K562 (cell line): ENCODE measurements around the gene HS2ST1. TPM values are rescaled to one million over a fixed set of nuclear protein-coding genes. Genes with fewer than 3 reads are reported as not detected.
A peak's percentile ranks its signal among the peaks of the same experiment; 100 is the strongest.

Experiments
- ASH1L ChIP-seq: fragments of 450-650 bp; IDR thresholded peaks from 2 replicates; pipeline ENCODE4 v1.6.1; 2018; ENCODE audit warnings: borderline replicate concordance, mild to moderate bottlenecking, low read depth; ENCODE audit not compliant: partially characterized antibody
- COPS2 ChIP-seq: fragments of 450-650 bp; conservative IDR thresholded peaks from 2 replicates; pipeline ENCODE4 v1.6.1; 2016; ENCODE audit warnings: mild to moderate bottlenecking, moderate library complexity
- GABPB2 ChIP-seq: fragments of 250-450 bp; sonication (Bioruptor Pico); conservative IDR thresholded peaks from 2 replicates; pipeline ENCODE4 v1.5.1; 2021; ENCODE audit warnings: mild to moderate bottlenecking
- HDAC8 ChIP-seq: fragments of 450-650 bp; IDR thresholded peaks from 2 replicates; pipeline ENCODE4 v1.6.1; 2016; ENCODE audit warnings: mild to moderate bottlenecking, missing genetic modification characterization, moderate library complexity, missing compliant biosample characterization
- HEY1 ChIP-seq: fragments of 250-450 bp; sonication (Bioruptor Pico); IDR thresholded peaks from 2 replicates; pipeline ENCODE4 v1.5.0; 2020; ENCODE audit warnings: mild to moderate bottlenecking, moderate library complexity, borderline replicate concordance
- MAFG ChIP-seq: fragments of 450-650 bp; conservative IDR thresholded peaks from 2 replicates; pipeline ENCODE4 v1.6.1; 2016; ENCODE audit warnings: missing genetic modification characterization, missing compliant biosample characterization
- MXI1 ChIP-seq: IDR thresholded peaks from 2 replicates; pipeline ENCODE4 v1.6.1; 2011; ENCODE audit warnings: low read depth, mild to moderate bottlenecking, improper control_type of control experiment, low read length
- NR4A1 ChIP-seq, 2 experiments: fragments of 250-450 bp in 1 of 2; fragments of 450-650 bp in 1 of 2; sonication (Bioruptor Pico) in 1 of 2; IDR thresholded peaks; 2 replicates each; pipeline versions ENCODE4 v1.4.0 to v1.6.1; 2016 to 2020; ENCODE audit warnings: mild to moderate bottlenecking in 2 of 2, missing compliant biosample characterization in 1 of 2, missing genetic modification characterization in 1 of 2, moderate library complexity in 1 of 2
- PCBP1 ChIP-seq: fragments of 200-400 bp; formaldehyde crosslinking; IDR thresholded peaks from 2 replicates; pipeline ENCODE4 v1.6.1; 2018; ENCODE audit warnings: mild to moderate bottlenecking, low read depth, low read length; ENCODE audit not compliant: poor library complexity, severe bottlenecking
- POLR2H ChIP-seq: IDR thresholded peaks from 2 replicates; pipeline ENCODE4 v1.6.1; 2016; ENCODE audit warnings: missing genetic modification characterization, low read depth, mild to moderate bottlenecking, control low read depth, missing compliant biosample characterization, moderate library complexity
- SP2 ChIP-seq: IDR thresholded peaks from 2 replicates; pipeline ENCODE4 v1.6.1; 2011; ENCODE audit warnings: mild to moderate bottlenecking, low read depth, low read length, moderate library complexity; ENCODE audit not compliant: poor library complexity, severe bottlenecking; ENCODE audit errors: extremely low read depth
- TCF7L2 ChIP-seq: fragments of 150-350 bp; IDR thresholded peaks from 2 replicates; pipeline ENCODE4 v1.6.1; 2016; ENCODE audit warnings: low read depth, mild to moderate bottlenecking, low read length, moderate library complexity
- ZBTB1 ChIP-seq: sonication (generic); formaldehyde crosslinking; IDR thresholded peaks from 2 replicates; pipeline ENCODE4 v1.8.1; 2023; ENCODE audit warnings: missing genetic modification reagents, low read depth, mild to moderate bottlenecking, borderline replicate concordance
- ZNF239 ChIP-seq: fragments of 250-450 bp; sonication (Bioruptor Pico); IDR thresholded peaks from 2 replicates; pipeline ENCODE4 v1.4.0; 2020; ENCODE audit warnings: mild to moderate bottlenecking
- ZNF764 ChIP-seq: fragments of 250-450 bp; sonication (Bioruptor Pico); IDR thresholded peaks from 2 replicates; pipeline ENCODE4 v1.4.0; 2020; ENCODE audit warnings: low read depth, mild to moderate bottlenecking, moderate library complexity
- ZSCAN32 ChIP-seq: fragments of 450-650 bp; formaldehyde crosslinking; IDR thresholded peaks from 2 replicates; pipeline ENCODE4 v1.4.0; 2020; ENCODE audit warnings: mild to moderate bottlenecking, moderate library complexity
- polyA plus RNA-seq, 8 experiments: library from polyadenylated mRNA; depleted of rRNA in 4 of 8; stranded (reverse) in 5 of 8; unstranded in 3 of 8; fragments of >200 nt; fragmentation: Nextera tagmentation in 2 of 8; fragmentation: Illumina TruSeq in 1 of 8; extraction: Ambion mirVana in 2 of 8; extraction: Trizol in 1 of 8; gene quantifications; 2 replicates each; pipeline versions ENCODE4 v1.2.1 to v1.2.3, GENCODE V29; 2011 to 2014; ENCODE audit warnings: inconsistent platforms in 1 of 8, missing spikeins in 1 of 8
- total RNA-seq, 7 experiments: library from RNA; depleted of rRNA in 6 of 7; stranded (reverse); fragments of >200 nt in 6 of 7; fragmentation: Illumina TruSeq in 2 of 7; extraction: Trizol in 2 of 7; gene quantifications; 2 replicates each; pipeline versions ENCODE4 v1.2.1 to v1.2.3, GENCODE V29; 2011 to 2021; ENCODE audit warnings: low replicate concordance in 1 of 7
- TF ChIP-seq, protein P1 (sequence below), 2 experiments: fragments of 450-650 bp in 1 of 2; sonication (generic) in 1 of 2; formaldehyde crosslinking; conservative IDR thresholded peaks; 2 replicates each; pipeline versions ENCODE4 v1.4.0 to v1.8.1; 2020 to 2022; ENCODE audit warnings: mild to moderate bottlenecking in 1 of 2, missing genetic modification reagents in 1 of 2
- TF ChIP-seq, protein P2 (sequence below): sonication (generic); formaldehyde crosslinking; IDR thresholded peaks from 2 replicates; pipeline ENCODE4 v1.8.0; 2022; ENCODE audit warnings: mild to moderate bottlenecking, missing genetic modification reagents
- TF ChIP-seq, protein P3 (sequence below): fragments of 250-450 bp; sonication (Bioruptor Pico); IDR thresholded peaks from 2 replicates; pipeline ENCODE4 v1.4.0; 2020; ENCODE audit warnings: mild to moderate bottlenecking, moderate library complexity
- TF ChIP-seq, protein P4 (sequence below): IDR thresholded peaks from 3 replicates; pipeline ENCODE4 v1.6.1; 2011; ENCODE audit warnings: borderline replicate concordance, mild to moderate bottlenecking; ENCODE audit not compliant: insufficient read length, insufficient read depth
- TF ChIP-seq, protein P5 (sequence below): sonication (generic); formaldehyde crosslinking; IDR thresholded peaks from 2 replicates; pipeline ENCODE4 v1.8.1; 2023; ENCODE audit warnings: mild to moderate bottlenecking, missing genetic modification reagents

HS2ST1 gene
- total and polyA plus RNA-seq, 9 of the 15 experiments (the other 6 are each of a cell fraction or from before 2014, with no cell fraction given) = 7.7 to 43.3 (median 25.8) TPM

DNA sequence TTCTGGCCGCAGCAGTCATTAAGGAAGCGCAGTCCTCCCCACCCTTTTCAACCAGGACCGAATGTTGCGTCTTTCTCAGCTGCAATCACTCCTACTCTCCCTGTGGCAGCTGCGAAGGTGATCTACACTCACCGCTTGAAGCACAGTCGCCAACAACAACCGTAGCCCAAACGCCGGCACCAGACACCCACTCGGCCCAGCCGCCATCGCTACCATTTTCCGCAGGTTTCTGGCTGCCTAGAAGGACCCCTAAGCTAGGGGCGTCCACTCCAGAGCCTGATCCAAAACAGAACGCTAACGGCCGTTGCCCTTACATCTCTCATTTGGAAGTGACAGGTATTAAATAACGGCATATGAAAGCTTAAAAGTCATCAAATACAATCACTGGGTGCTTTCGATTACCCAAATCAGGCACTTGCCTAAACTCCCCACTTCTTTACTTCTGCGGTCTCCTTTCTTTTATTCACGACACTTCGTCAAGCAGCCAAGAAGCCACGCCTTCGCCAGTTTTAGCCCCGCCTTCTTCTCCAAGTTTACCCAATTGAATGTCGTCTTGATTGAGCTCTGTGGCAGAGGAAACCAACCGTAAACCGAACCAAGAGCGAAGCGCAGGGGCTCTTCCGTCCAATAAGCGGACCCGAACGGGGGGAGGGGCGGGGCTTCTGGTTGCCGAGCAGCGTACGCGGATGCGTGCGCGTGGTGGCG lies 387 bp upstream of the HS2ST1 start, which contains the start of gene SELENOF (continued):
- TF ChIP-seq ZBTB1 (CRISPR knock-in tag) (no peak), HEY1 (CRISPR knock-in tag) (no peak), SP2 (peak; percentile 54), PCBP1 (no peak), ZNF239 (CRISPR knock-in tag) (no peak), MXI1 (0 out of 2 replicates have a peak, but pooled peaks have one; percentile 24), ZSCAN32 (CRISPR knock-in tag) (no peak), GABPB2 (CRISPR knock-in tag) (no peak), ASH1L (no peak), NR4A1 (CRISPR knock-in tag; IDR thresholded peaks at IDR 0.05) (no peak), NR4A1 (tag; IDR thresholded peaks at IDR 0.05) (no peak), COPS2 (no peak), MAFG (tag) (no peak; the same call in 1 of the 2 replicates), TCF7L2 (no peak), HDAC8 (tag) (no peak), ZNF764 (no peak), POLR2H (tag) (peak; percentile 90)
- TF ChIP-seq, protein P1, sequence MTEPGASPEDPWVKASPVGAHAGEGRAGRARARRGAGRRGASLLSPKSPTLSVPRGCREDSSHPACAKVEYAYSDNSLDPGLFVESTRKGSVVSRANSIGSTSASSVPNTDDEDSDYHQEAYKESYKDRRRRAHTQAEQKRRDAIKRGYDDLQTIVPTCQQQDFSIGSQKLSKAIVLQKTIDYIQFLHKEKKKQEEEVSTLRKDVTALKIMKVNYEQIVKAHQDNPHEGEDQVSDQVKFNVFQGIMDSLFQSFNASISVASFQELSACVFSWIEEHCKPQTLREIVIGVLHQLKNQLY (CRISPR knock-in tag; conservative IDR thresholded peaks at IDR 0.05) = no peak
- TF ChIP-seq, protein P2, sequence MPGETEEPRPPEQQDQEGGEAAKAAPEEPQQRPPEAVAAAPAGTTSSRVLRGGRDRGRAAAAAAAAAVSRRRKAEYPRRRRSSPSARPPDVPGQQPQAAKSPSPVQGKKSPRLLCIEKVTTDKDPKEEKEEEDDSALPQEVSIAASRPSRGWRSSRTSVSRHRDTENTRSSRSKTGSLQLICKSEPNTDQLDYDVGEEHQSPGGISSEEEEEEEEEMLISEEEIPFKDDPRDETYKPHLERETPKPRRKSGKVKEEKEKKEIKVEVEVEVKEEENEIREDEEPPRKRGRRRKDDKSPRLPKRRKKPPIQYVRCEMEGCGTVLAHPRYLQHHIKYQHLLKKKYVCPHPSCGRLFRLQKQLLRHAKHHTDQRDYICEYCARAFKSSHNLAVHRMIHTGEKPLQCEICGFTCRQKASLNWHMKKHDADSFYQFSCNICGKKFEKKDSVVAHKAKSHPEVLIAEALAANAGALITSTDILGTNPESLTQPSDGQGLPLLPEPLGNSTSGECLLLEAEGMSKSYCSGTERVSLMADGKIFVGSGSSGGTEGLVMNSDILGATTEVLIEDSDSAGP (CRISPR knock-in tag) = no peak
- TF ChIP-seq, protein P3, sequence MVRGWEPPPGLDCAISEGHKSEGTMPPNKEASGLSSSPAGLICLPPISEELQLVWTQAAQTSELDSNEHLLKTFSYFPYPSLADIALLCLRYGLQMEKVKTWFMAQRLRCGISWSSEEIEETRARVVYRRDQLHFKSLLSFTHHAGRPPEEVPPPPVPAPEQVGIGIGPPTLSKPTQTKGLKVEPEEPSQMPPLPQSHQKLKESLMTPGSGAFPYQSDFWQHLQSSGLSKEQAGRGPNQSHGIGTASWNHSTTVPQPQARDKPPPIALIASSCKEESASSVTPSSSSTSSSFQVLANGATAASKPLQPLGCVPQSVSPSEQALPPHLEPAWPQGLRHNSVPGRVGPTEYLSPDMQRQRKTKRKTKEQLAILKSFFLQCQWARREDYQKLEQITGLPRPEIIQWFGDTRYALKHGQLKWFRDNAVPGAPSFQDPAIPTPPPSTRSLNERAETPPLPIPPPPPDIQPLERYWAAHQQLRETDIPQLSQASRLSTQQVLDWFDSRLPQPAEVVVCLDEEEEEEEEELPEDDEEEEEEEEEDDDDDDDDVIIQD (CRISPR knock-in tag) = no peak
- TF ChIP-seq, protein P4, sequence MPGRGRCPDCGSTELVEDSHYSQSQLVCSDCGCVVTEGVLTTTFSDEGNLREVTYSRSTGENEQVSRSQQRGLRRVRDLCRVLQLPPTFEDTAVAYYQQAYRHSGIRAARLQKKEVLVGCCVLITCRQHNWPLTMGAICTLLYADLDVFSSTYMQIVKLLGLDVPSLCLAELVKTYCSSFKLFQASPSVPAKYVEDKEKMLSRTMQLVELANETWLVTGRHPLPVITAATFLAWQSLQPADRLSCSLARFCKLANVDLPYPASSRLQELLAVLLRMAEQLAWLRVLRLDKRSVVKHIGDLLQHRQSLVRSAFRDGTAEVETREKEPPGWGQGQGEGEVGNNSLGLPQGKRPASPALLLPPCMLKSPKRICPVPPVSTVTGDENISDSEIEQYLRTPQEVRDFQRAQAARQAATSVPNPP = no peak
- TF ChIP-seq, protein P5, sequence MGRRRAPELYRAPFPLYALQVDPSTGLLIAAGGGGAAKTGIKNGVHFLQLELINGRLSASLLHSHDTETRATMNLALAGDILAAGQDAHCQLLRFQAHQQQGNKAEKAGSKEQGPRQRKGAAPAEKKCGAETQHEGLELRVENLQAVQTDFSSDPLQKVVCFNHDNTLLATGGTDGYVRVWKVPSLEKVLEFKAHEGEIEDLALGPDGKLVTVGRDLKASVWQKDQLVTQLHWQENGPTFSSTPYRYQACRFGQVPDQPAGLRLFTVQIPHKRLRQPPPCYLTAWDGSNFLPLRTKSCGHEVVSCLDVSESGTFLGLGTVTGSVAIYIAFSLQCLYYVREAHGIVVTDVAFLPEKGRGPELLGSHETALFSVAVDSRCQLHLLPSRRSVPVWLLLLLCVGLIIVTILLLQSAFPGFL = no peak
